GM18511 (cell line): ENCODE measurements around the gene ACTG1.

Experiments used
- ATAC-seq: cut with Tn5 transposase; IDR thresholded peaks from one replicate; pipeline ENCODE4 v1.9.1; 2021; ENCODE audit warnings: mild to moderate bottlenecking, moderate library complexity; ENCODE audit not compliant: unreplicated experiment

Gene ACTG1

DNA sequence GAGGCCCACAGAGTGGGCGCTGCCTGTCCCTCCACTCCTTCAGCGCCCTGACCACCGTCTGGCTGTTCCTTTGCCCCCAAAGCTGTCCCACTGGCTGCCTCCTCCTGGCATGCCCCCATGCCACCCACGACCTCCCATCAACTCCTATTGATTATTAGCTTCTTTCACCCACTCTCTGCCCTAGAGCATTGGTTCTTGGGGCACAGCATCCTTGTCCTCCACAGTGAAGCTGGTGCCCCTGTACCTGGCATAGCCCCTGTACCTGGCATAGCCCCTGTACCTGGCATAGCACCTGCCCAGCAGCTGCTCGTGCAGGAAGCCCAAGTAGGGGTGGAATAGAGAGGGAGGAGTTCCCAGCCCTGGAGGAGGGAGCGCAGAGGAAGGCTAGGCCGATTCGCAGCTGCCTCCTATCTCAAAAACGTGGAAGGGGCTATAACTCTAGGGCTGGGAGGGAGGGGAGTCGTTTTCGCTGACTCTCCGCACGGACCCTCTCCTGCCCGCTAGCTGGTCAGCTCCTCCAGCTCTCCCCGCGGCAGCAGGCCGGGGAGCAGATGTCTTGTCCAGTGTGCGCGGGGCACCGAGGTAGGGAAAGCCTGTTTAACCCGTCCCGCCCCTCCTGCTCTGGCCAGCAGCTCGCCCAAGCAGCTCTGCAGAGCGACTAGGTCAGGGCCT, 5.7 kb upstream of the ACTG1 start:
- ATAC-seq = no peak

DNA sequence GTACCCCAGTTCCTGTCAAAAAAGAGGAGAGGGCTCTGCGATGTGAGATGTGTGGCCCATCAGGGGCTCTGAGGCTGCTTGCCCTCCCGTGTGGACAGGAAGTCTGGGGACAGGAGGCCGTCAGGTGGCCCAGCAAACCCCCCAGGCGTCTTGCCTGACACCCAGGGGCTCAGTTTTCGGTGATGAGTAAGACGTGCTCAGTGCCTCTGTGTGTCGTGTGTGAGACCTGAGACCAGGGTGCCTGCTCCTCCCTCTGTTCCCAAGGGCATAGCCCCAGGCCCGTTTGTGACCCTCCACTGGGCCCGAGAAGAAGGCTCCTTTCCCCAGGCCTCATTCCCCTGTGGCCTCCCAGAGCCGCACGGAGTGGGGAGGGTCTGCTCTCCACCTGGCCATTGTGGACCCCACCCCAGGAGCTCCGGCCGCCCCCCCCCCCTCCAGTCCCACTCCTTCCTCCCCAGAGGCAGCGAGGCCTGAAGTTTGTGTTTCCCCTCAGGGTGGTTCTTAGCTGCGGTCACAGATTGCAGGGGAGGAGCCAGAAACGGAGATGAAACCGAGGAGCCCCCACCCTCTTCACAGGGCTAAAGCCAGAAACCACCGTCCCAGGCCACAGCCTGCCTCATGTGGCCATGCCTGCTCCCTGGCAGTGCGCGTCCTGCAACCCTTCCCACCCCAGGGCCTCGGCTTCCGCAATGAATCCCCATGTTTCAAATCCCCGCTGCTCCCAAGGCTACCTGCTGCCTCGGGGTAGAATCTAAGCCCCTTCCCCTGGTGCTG, 4.9 kb upstream of the ACTG1 start:
- peak; percentile 44 for ATAC-seq

GRCh38 chr17:81517009-81517338, 4.4 kb upstream of the ACTG1 start:
- ATAC-seq = no peak

DNA sequence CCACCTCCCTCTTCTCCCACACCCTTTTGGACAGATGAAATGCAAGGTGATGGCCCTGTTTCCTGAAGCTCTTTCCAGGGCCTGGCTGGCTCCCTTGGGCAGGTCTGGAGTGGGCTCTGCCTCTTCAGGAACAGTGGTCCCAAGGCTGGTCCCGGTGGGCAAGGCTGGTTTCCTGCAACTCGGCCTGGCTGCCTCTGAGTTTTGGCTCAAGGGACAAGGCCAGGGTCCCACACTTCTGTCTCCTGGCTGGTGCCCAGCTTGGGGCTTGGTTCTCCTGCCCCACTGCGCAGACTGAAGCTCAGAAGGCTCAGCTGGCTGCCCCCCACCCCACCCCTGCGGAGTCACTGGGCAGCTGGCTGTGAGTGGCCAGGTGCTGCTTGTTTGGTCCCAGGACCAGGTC, 3.8 kb upstream of the ACTG1 start:
- ATAC-seq = no peak

DNA sequence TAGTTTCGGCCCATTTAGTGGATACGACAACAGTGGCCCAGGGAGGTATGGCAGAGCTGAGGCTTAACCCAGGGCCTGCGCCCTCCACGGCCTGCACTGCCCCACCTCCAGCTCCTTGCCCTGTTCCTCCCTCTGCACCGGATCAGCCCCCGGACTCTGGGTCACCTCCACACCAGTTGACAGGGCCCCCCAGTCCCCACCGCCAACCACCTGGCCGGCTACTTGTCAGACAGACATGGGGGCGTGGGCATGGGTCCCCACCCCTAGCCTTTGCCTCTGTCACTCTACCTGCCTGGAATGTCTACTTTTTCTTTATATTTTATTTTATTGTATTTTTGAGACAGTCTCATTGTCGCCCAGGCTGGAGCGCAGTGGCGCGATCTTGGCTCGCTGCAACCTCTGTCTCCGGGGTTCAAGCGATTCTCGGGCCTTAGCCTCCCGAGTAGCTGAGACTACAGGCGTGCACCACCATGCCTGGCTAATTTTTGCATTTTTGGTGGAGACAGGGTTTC, 3.0 kb upstream of the ACTG1 start:
- no peak for ATAC-seq

GRCh38 chr17:81514739-81515529, 2.3 kb upstream of the ACTG1 start:
- no peak for ATAC-seq

DNA sequence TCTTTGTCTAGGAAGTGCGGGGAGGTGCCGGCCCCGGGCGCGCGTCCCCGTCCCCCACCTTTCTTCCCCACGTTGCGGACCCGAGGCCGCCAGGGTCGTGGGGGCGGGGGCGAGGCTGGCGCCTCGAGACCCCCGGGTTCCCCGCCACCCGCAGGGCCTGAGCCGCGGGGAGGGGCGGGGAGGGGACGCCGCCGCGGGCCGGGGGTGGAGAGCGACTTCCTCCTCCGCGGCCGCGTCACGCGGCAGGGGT, 1.8 kb upstream of the ACTG1 start:
- no peak for ATAC-seq

GRCh38 chr17:81513753-81514488, 1.3 kb upstream of the ACTG1 start:
- no peak for ATAC-seq

- ATAC-seq = no peak
Observed at GRCh38 chr17:81513372-81513752, 763 bp upstream of the ACTG1 start.

GRCh38 chr17:81511804-81512561, 616 bp downstream of the ACTG1 start:
- no peak for ATAC-seq

DNA sequence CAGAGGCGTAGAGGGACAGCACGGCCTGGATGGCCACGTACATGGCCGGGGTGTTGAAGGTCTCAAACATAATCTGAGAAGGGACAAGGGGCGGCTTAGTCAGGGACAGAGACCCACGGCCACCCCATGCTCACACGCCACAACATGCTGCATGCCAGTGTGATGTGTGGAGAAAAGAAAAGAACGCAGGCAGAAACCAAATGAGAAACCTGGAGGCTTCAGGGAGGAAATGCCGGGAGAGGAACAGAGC, 1.1 kb downstream of the ACTG1 start:
- ATAC-seq = no peak

GRCh38 chr17:81510785-81511553, 1.6 kb downstream of the ACTG1 start:
- ATAC-seq = no peak

- no peak for ATAC-seq
Observed at GRCh38 chr17:81509972-81510784, 2.4 kb downstream of the ACTG1 start.

- no peak for ATAC-seq
Observed at GRCh38 chr17:81509207-81509971, 3.2 kb downstream of the ACTG1 start.

GRCh38 chr17:81508639-81509206, 3.9 kb downstream of the ACTG1 start:
- no peak for ATAC-seq

GRCh38 chr17:81503619-81504018, 9.0 kb downstream of the ACTG1 start:
- no peak for ATAC-seq

GRCh38 chr17:81502471-81503017, 10.1 kb downstream of the ACTG1 start:
- no peak for ATAC-seq

DNA sequence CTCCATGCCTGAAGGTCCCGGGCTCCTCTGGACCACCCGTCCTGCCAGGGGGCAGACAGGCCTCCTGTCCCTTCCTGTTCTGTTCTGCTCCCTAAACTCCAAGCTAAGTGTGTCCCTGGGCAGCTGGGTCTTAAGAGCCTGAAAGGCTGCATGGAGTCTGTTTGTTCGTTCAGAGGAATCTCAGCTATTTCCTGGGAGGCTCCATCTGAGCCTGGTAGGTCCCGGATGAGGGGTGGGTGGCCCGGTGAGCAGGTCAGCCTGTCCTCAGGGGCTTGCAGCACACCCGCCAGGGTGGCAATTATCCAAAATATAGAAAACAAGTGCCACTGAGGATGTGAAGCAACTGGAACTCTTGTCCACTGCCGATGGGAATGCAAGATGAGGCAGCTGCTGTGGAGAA, 12.6 kb downstream of the ACTG1 start:
- no peak for ATAC-seq
